Astrocyte (in vitro differentiated cells and primary cell): Measurements from ENCODE around the gene GNL3L. TPM values are rescaled to one million over a fixed set of nuclear protein-coding genes. Genes with fewer than 3 reads are reported as not detected.
"Not testable (repeated sequence)": the region's sequence is repeated elsewhere in the genome, so short reads cannot be mapped to it uniquely, and the experiment has no call there.

Experiments
- DNase-seq: peaks from one replicate; pipeline ENCODE4 v3.0.0-alpha.2; 2010; ENCODE audit warnings: low read depth
- FAIRE-seq: peaks from 2 replicates; lab custom pipeline; 2011; peaks lifted over from hg19 to GRCh38; lab: Jason Lieb, UNC
- H2AFZ ChIP-seq: 2 replicates; pipeline ENCODE4 v1.6.0; 2012; ENCODE audit warnings: low read depth, low read length, inconsistent platforms
- H3K27ac ChIP-seq: 2 replicates; pipeline ENCODE4 v1.5.1; 2011; ENCODE audit warnings: low read depth, low read length, inconsistent platforms
- H3K27me3 ChIP-seq: 2 replicates; pipeline ENCODE4 v1.6.0; 2011; ENCODE audit warnings: low read length, inconsistent platforms; ENCODE audit not compliant: insufficient read depth
- H3K36me3 ChIP-seq: 2 replicates; pipeline ENCODE4 v1.5.1; 2011; ENCODE audit warnings: low read length, inconsistent platforms; ENCODE audit not compliant: insufficient read depth
- H3K4me1 ChIP-seq: 2 replicates; pipeline ENCODE4 v1.5.1; 2011; ENCODE audit warnings: low read length, inconsistent platforms; ENCODE audit not compliant: insufficient read depth
- H3K4me2 ChIP-seq: 2 replicates; pipeline ENCODE4 v1.6.0; 2012; ENCODE audit warnings: low read length, inconsistent platforms
- H3K4me3 ChIP-seq: 2 replicates; pipeline ENCODE4 v1.5.1; 2011; ENCODE audit warnings: low read depth, mild to moderate bottlenecking, low read length, inconsistent platforms; ENCODE audit not compliant: insufficient read depth
- H3K79me2 ChIP-seq: 2 replicates; pipeline ENCODE4 v1.6.0; 2012; ENCODE audit warnings: mild to moderate bottlenecking, low read length, inconsistent platforms; ENCODE audit not compliant: insufficient read depth
- H3K9ac ChIP-seq: 2 replicates; pipeline ENCODE4 v1.6.0; 2012; ENCODE audit warnings: mild to moderate bottlenecking, low read length, inconsistent platforms
- H3K9me3 ChIP-seq: 2 replicates; pipeline ENCODE4 v1.5.1; 2012; ENCODE audit warnings: low read depth, mild to moderate bottlenecking, low read length, inconsistent platforms; ENCODE audit not compliant: insufficient read depth
- H4K20me1 ChIP-seq: 2 replicates; pipeline ENCODE4 v1.6.0; 2012; ENCODE audit warnings: low read length, inconsistent platforms; ENCODE audit not compliant: insufficient read depth
- H3K27ac Mint-ChIP-seq: one replicate; pipeline ENCODE4 v1.8.0; 2021; ENCODE audit warnings: mild to moderate bottlenecking, mixed read lengths; ENCODE audit not compliant: unreplicated experiment
- H3K27me3 Mint-ChIP-seq: one replicate; pipeline ENCODE4 v1.8.0; 2021; ENCODE audit warnings: low read depth, mixed read lengths; ENCODE audit not compliant: unreplicated experiment
- H3K36me3 Mint-ChIP-seq: one replicate; pipeline ENCODE4 v1.8.0; 2021; ENCODE audit warnings: low read depth, mixed read lengths; ENCODE audit not compliant: unreplicated experiment
- H3K4me1 Mint-ChIP-seq: one replicate; pipeline ENCODE4 v1.8.0; 2021; ENCODE audit warnings: low read depth, mixed read lengths; ENCODE audit not compliant: unreplicated experiment
- H3K4me3 Mint-ChIP-seq: one replicate; pipeline ENCODE4 v1.8.0; 2021; ENCODE audit warnings: mild to moderate bottlenecking, moderate library complexity, mixed read lengths; ENCODE audit not compliant: unreplicated experiment
- H3K9me3 Mint-ChIP-seq: one replicate; pipeline ENCODE4 v1.8.0; 2021; ENCODE audit warnings: mild to moderate bottlenecking, mixed read lengths; ENCODE audit not compliant: unreplicated experiment
- EZH2 ChIP-seq: IDR thresholded peaks from 2 replicates; pipeline ENCODE4 v1.6.1; 2012; ENCODE audit warnings: mild to moderate bottlenecking, low read length, inconsistent platforms; ENCODE audit not compliant: insufficient read depth
- total RNA-seq: library from RNA; stranded (reverse); gene quantifications from 2 replicates; pipeline ENCODE4 v1.2.1, GENCODE V29; 2021
- TF ChIP-seq, protein P1 (sequence below): IDR thresholded peaks from 2 replicates; pipeline ENCODE4 v1.5.1; 2011; ENCODE audit warnings: low read depth, mild to moderate bottlenecking, inconsistent platforms, low read length, moderate library complexity; ENCODE audit not compliant: insufficient read depth

Gene GNL3L
- total RNA-seq, 1 donor from 2014 or later = 46.5 TPM

DNA sequence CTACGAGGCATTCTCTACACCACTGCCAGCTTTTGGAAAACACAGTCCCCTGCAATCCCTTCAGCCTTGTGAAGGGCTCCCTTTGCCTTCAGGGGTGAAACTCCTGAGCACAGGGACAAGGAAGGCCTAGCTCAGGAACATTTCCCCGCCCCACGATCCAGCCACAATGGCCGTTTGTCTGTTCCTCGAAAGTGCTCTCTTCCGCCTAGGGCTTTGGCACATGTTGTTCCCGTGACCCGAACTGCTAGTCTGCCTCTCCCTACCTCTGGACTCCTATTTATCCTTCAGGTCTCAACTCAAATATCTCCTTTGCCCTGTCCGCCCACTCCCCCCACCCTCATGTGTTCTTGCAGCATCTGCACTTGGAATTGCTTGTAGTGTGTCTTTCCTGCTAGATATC is 46.1 kb upstream of the GNL3L start:
- H3K4me2 ChIP-seq = no peak overlapping the region
- no peak overlapping the region for H3K9ac ChIP-seq
- Mint-ChIP-seq H3K4me1 (peaks cover 21% of the 10 kb centered on the region), H3K36me3 (no peaks in the 10 kb centered on the region), H3K27ac (no peak overlapping the region), H3K27me3 (no peaks in the 10 kb centered on the region), H3K4me3 (peak overlapping the region; percentile 45), H3K9me3 (no peaks in the 10 kb centered on the region)
- no peaks in the 10 kb centered on the region for H4K20me1 ChIP-seq
- H3K4me3 ChIP-seq = no peak overlapping the region
- H3K27me3 ChIP-seq = no peaks in the 10 kb centered on the region
- H3K9me3 ChIP-seq = no peaks in the 10 kb centered on the region
- no peak for DNase-seq
- no peaks in the 10 kb centered on the region for H3K36me3 ChIP-seq
- H3K4me1 ChIP-seq = peaks cover 8% of the 10 kb centered on the region
- peaks cover 17% of the 10 kb centered on the region for H3K79me2 ChIP-seq
- no peak overlapping the region for H3K27ac ChIP-seq
- TF ChIP-seq EZH2 = no peak
- TF ChIP-seq, protein P1, sequence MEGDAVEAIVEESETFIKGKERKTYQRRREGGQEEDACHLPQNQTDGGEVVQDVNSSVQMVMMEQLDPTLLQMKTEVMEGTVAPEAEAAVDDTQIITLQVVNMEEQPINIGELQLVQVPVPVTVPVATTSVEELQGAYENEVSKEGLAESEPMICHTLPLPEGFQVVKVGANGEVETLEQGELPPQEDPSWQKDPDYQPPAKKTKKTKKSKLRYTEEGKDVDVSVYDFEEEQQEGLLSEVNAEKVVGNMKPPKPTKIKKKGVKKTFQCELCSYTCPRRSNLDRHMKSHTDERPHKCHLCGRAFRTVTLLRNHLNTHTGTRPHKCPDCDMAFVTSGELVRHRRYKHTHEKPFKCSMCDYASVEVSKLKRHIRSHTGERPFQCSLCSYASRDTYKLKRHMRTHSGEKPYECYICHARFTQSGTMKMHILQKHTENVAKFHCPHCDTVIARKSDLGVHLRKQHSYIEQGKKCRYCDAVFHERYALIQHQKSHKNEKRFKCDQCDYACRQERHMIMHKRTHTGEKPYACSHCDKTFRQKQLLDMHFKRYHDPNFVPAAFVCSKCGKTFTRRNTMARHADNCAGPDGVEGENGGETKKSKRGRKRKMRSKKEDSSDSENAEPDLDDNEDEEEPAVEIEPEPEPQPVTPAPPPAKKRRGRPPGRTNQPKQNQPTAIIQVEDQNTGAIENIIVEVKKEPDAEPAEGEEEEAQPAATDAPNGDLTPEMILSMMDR = no peak
- no peak overlapping the region for H2AFZ ChIP-seq
- peak; percentile 78 for FAIRE-seq

DNA sequence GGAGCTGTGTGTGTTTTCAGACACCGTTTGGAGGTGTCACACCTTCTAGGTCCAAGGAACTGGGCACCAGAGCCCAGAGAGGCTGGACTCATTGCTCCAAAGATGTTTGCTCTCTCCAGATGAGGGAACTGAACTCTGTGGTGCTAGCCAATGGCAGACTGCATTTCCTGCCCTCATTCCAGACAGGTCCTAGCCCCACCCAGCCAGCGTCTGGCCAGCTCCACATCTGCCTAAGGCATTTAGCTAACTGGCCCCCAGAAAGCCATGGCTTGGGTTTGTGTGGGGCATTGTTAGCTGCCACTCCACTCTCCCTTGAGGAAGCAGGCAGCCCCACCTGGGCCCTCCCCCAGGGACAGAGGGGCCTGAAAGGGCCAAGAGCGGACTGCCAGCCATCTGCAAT is 45.4 kb upstream of the GNL3L start:
- peak overlapping the region; percentile 26 for H3K27ac Mint-ChIP-seq
- no peaks in the 10 kb centered on the region for H4K20me1 ChIP-seq
- H3K4me3 Mint-ChIP-seq = no peak overlapping the region
- peak; percentile 49 for FAIRE-seq
- no peak overlapping the region for H3K9ac ChIP-seq
- no peaks in the 10 kb centered on the region for H3K9me3 ChIP-seq
- no peak overlapping the region for H2AFZ ChIP-seq
- no peak overlapping the region for H3K4me2 ChIP-seq
- no peaks in the 10 kb centered on the region for H3K36me3 Mint-ChIP-seq
- no peaks in the 10 kb centered on the region for H3K27me3 ChIP-seq
- no peak overlapping the region for H3K27ac ChIP-seq
- TF ChIP-seq, protein P1 = no peak
- no peak for TF ChIP-seq EZH2
- H3K4me1 Mint-ChIP-seq = peaks cover 17% of the 10 kb centered on the region
- H3K27me3 Mint-ChIP-seq = no peaks in the 10 kb centered on the region
- no peaks in the 10 kb centered on the region for H3K9me3 Mint-ChIP-seq
- H3K79me2 ChIP-seq = peaks cover 19% of the 10 kb centered on the region
- peaks cover 8% of the 10 kb centered on the region for H3K4me1 ChIP-seq
- no peak for DNase-seq
- H3K4me3 ChIP-seq = no peak overlapping the region
- no peaks in the 10 kb centered on the region for H3K36me3 ChIP-seq

DNA sequence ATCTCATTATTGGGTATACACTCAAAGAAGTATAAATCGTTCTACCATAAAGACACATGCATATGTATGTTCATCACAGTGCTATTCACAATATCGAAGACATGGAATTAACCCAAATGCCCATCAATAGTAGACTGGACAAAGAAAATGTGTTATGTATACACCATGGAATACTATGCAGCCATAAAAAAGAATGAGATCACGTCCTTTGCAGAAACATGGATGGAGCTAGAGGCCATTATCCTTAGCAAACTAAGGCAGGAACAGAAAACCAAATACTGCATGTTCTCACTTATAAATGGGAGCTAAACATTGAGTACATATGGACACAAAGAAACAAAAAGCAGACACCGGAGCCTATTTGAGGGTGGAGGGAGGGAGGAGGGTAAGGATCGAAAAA is 40.2 kb upstream of the GNL3L start:
- H4K20me1 ChIP-seq, H3K36me3 ChIP-seq, H3K4me3 Mint-ChIP-seq, H3K4me2 ChIP-seq, H3K27ac Mint-ChIP-seq, H3K27ac ChIP-seq, H3K36me3 Mint-ChIP-seq, H3K9ac ChIP-seq, H3K27me3 ChIP-seq, H3K27me3 Mint-ChIP-seq, H3K9me3 ChIP-seq, H3K4me3 ChIP-seq, DNase-seq, H2AFZ ChIP-seq, H3K9me3 Mint-ChIP-seq: not testable (repeated sequence)
- peak; percentile 77 for FAIRE-seq
- H3K4me1 Mint-ChIP-seq = peaks cover 19% of the 10 kb centered on the region
- Histone ChIP-seq H3K4me1 (peaks cover 22% of the 10 kb centered on the region), H3K79me2 (peaks cover 46% of the 10 kb centered on the region)
